ENCODE data around the gene ZNF573.

- TF ChIP-seq MXI1 (IDR thresholded peaks at IDR 0.05; ENCODE audit: borderline replicate concordance, low read depth, low read length) (no peak), CTCF (CRISPR knock-in tag; IDR thresholded peaks at IDR 0.05) (no peak), ZNF260 (CRISPR knock-in tag; IDR thresholded peaks at IDR 0.05; ENCODE audit: borderline replicate concordance, low read depth) (no peak)
Measured at GRCh38 chr19:37699057-37699456, 80.3 kb downstream of the ZNF573 start.

All from HepG2 (cell line).